ENCODE results near the gene ZNF800. TPM values are rescaled to one million over a fixed set of nuclear protein-coding genes. Genes with fewer than 3 reads are reported as not detected.

Gene ZNF800
- polyA plus RNA-seq, 1 donor (not counting 4 experiments of a cell fraction or from before 2014, with no cell fraction given), result 18.0 TPM

- Histone ChIP-seq H3K27me3 (ENCODE audit: control insufficient read depth, extremely low read depth, insufficient read depth, low read length) (no peaks in the 10 kb centered on the region), H2AFZ (ENCODE audit: control insufficient read depth, low read length) (no peak overlapping the region), H3K4me1 (ENCODE audit: control insufficient read depth, extremely low read depth, insufficient read depth, low read length) (no peaks in the 10 kb centered on the region), H4K20me1 (ENCODE audit: control insufficient read depth, extremely low read depth, insufficient read depth, low read length) (no peaks in the 10 kb centered on the region), H3K4me2 (ENCODE audit: control insufficient read depth, extremely low read depth, insufficient read depth, low read depth, low read length) (no peak overlapping the region), H3K9me3 (ENCODE audit: control insufficient read depth, low read depth, low read length) (no peaks in the 10 kb centered on the region), H3K9ac (ENCODE audit: control insufficient read depth, extremely low read depth, insufficient read depth, low read length) (no peak overlapping the region), H3K79me2 (ENCODE audit: control insufficient read depth, insufficient read depth, low read length) (no peaks in the 10 kb centered on the region), H3K27ac (ENCODE audit: control insufficient read depth, insufficient read depth, low read length) (no peak overlapping the region), H3K9me1 (ENCODE audit: control insufficient read depth, extremely low read depth, insufficient read depth, low read length) (no peaks in the 10 kb centered on the region), H3K36me3 (ENCODE audit: control insufficient read depth in 2 of 2, extremely low read depth in 1 of 2, insufficient read depth in 2 of 2, low read length in 2 of 2) (peaks cover 0 to 5% of the 10 kb centered on the region in 2 experiments), H3K4me3 (ENCODE audit: control insufficient read depth in 2 of 3, extremely low read depth in 1 of 3, insufficient read depth in 2 of 3, low read depth in 1 of 3, low read length in 3 of 3) (no peak overlapping the region)
- no peak for TF ChIP-seq CTCF (optimal IDR thresholded peaks at IDR 0.05 in 1 of 3, IDR thresholded peaks at IDR 0.05 in 1 of 3, conservative IDR thresholded peaks at IDR 0.05 in 1 of 3; ENCODE audit: extremely low read depth in 1 of 3, insufficient read depth in 2 of 3, low read length in 3 of 3)
- TF ChIP-seq EZH2 (IDR thresholded peaks at IDR 0.05; ENCODE audit: low read length), result no peak
- FAIRE-seq (no peak), DNase-seq (ENCODE audit: low read depth, low spot score) (no peak)
- dilution Hi-C loops (cut with MboI; ENCODE audit: extremely low pct_ligation_motif_present, low sequenced_read_pairs), result no loop called here
Measured at GRCh38 chr7:127362364-127363027, 30.0 kb downstream of the ZNF800 start.

GRCh38 chr7:127361736-127362135 lies 30.8 kb downstream of the ZNF800 start:
- Histone ChIP-seq H3K9ac (ENCODE audit: control insufficient read depth, extremely low read depth, insufficient read depth, low read length) (no peak overlapping the region), H4K20me1 (ENCODE audit: control insufficient read depth, extremely low read depth, insufficient read depth, low read length) (no peaks in the 10 kb centered on the region), H3K9me3 (ENCODE audit: control insufficient read depth, low read depth, low read length) (no peaks in the 10 kb centered on the region), H3K4me1 (ENCODE audit: control insufficient read depth, extremely low read depth, insufficient read depth, low read length) (no peaks in the 10 kb centered on the region), H3K36me3 (ENCODE audit: control insufficient read depth in 2 of 2, extremely low read depth in 1 of 2, insufficient read depth in 2 of 2, low read length in 2 of 2) (peaks cover 0 to 8% of the 10 kb centered on the region in 2 experiments), H3K9me1 (ENCODE audit: control insufficient read depth, extremely low read depth, insufficient read depth, low read length) (no peaks in the 10 kb centered on the region), H3K4me3 (ENCODE audit: control insufficient read depth in 2 of 3, extremely low read depth in 1 of 3, insufficient read depth in 2 of 3, low read depth in 1 of 3, low read length in 3 of 3) (no peak overlapping the region), H3K27me3 (ENCODE audit: control insufficient read depth, extremely low read depth, insufficient read depth, low read length) (no peaks in the 10 kb centered on the region), H2AFZ (ENCODE audit: control insufficient read depth, low read length) (no peak overlapping the region), H3K79me2 (ENCODE audit: control insufficient read depth, insufficient read depth, low read length) (no peaks in the 10 kb centered on the region), H3K4me2 (ENCODE audit: control insufficient read depth, extremely low read depth, insufficient read depth, low read depth, low read length) (no peak overlapping the region), H3K27ac (ENCODE audit: control insufficient read depth, insufficient read depth, low read length) (no peak overlapping the region)
- FAIRE-seq (no peak), DNase-seq (ENCODE audit: low read depth, low spot score) (no peak)
- TF ChIP-seq EZH2 (IDR thresholded peaks at IDR 0.05; ENCODE audit: low read length) (no peak), CTCF (optimal IDR thresholded peaks at IDR 0.05 in 1 of 3, IDR thresholded peaks at IDR 0.05 in 1 of 3, conservative IDR thresholded peaks at IDR 0.05 in 1 of 3; ENCODE audit: extremely low read depth in 1 of 3, insufficient read depth in 2 of 3, low read length in 3 of 3) (no peak)
- dilution Hi-C loops (cut with MboI; ENCODE audit: extremely low pct_ligation_motif_present, low sequenced_read_pairs), result no loop called here
